SK-N-SH (cell line): Measurements from ENCODE around the gene PLEK2. TPM values are rescaled to one million over a fixed set of nuclear protein-coding genes. Genes with fewer than 3 reads are reported as not detected.

Experiments
- CTCF ChIA-PET: fragments of 300-600, 350-600 bp; formaldehyde crosslinking; extraction: SDS; loops from one replicate; lab custom pipeline; 2021; lab: Yijun Ruan, JAX
- POLR2A ChIA-PET: fragments of 350-600 bp; sonication (Branson Sonifier 250); formaldehyde crosslinking; extraction: SDS; loops from one replicate; lab custom pipeline; 2020; ENCODE audit warnings: antibody characterized with exemption, inconsistent platforms; lab: Yijun Ruan, JAX
- DNase-seq: peaks from one replicate; pipeline ENCODE4 v3.0.0; 2012
- H2AFZ ChIP-seq: fragments of 200-600 bp; sonication (generic); 2 replicates; pipeline ENCODE4 v1.8.1; 2016; ENCODE audit warnings: antibody characterized with exemption, mild to moderate bottlenecking, low read depth
- H3F3A ChIP-seq: fragments of 200-600 bp; sonication (generic); replicated peaks from 2 replicates; pipeline ENCODE3; 2016; ENCODE audit warnings: antibody characterized with exemption, mild to moderate bottlenecking; ENCODE audit not compliant: insufficient read depth
- H3K27ac ChIP-seq, 2 experiments: fragments of 200-500 bp in 1 of 2; fragments of 200-600 bp in 1 of 2; sonication (Bioruptor generic) in 1 of 2; sonication (generic), shearing (Covaris generic) in 1 of 2; 2 replicates each; pipeline versions ENCODE4 v1.5.1 to v1.6.1; 2014 to 2016; ENCODE audit warnings: low read depth in 2 of 2, inconsistent platforms in 1 of 2, low read length in 1 of 2, mild to moderate bottlenecking in 1 of 2, mixed read lengths in 1 of 2
- H3K27me3 ChIP-seq: fragments of 200-600 bp; sonication (generic), shearing (Covaris generic); 2 replicates; pipeline ENCODE4 v1.6.1; 2016; ENCODE audit warnings: mixed run types; ENCODE audit not compliant: insufficient read depth
- H3K36me3 ChIP-seq, 2 experiments: fragments of 200-500 bp in 1 of 2; fragments of 200-600 bp in 1 of 2; sonication (Bioruptor generic) in 1 of 2; sonication (generic) in 1 of 2; replicated peaks in 1 of 2; 2 replicates each; pipeline versions ENCODE3 to v1.5.1; 2014 to 2016; ENCODE audit warnings: low read length in 1 of 2, mild to moderate bottlenecking in 1 of 2; ENCODE audit not compliant: insufficient read depth in 2 of 2, control insufficient read depth in 1 of 2
- H3K4me1 ChIP-seq, 2 experiments: fragments of 200-500 bp in 1 of 2; fragments of 200-600 bp in 1 of 2; sonication (Bioruptor generic) in 1 of 2; sonication (generic), shearing (Covaris generic) in 1 of 2; 2 replicates each; pipeline versions ENCODE4 v1.5.1 to v1.6.1; 2014 to 2016; ENCODE audit warnings: low read depth in 1 of 2, low read length in 1 of 2, mixed run types in 1 of 2; ENCODE audit not compliant: insufficient read depth in 2 of 2, control insufficient read depth in 1 of 2
- H3K4me2 ChIP-seq: fragments of 200-600 bp; sonication (generic), shearing (Covaris generic); 2 replicates; pipeline ENCODE4 v1.6.1; 2017; ENCODE audit warnings: mixed run types
- H3K4me3 ChIP-seq, 2 experiments: fragments of 200-500 bp in 1 of 2; fragments of 200-600 bp in 1 of 2; sonication (Bioruptor generic) in 1 of 2; sonication (generic), shearing (Covaris generic) in 1 of 2; 2 replicates each; pipeline versions ENCODE4 v1.5.1 to v1.8.1; 2014 to 2016; ENCODE audit warnings: low read depth in 2 of 2, inconsistent platforms in 1 of 2, low read length in 1 of 2, mild to moderate bottlenecking in 1 of 2, mixed read lengths in 1 of 2, moderate library complexity in 1 of 2
- H3K79me2 ChIP-seq: fragments of 200-600 bp; sonication (generic); 2 replicates; pipeline ENCODE4 v1.8.1; 2017; ENCODE audit warnings: mild to moderate bottlenecking; ENCODE audit not compliant: insufficient read depth
- H3K9ac ChIP-seq: fragments of 200-600 bp; sonication (generic); 2 replicates; pipeline ENCODE4 v1.6.1; 2017; ENCODE audit warnings: mixed run types
- H3K9me2 ChIP-seq: fragments of 200-600 bp; sonication (generic); 2 replicates; pipeline ENCODE4 v1.6.1; 2017; ENCODE audit warnings: mixed run types
- H3K9me3 ChIP-seq: fragments of 200-600 bp; sonication (generic); 2 replicates; pipeline ENCODE4 v1.6.1; 2017; ENCODE audit warnings: mixed run types, mild to moderate bottlenecking, moderate library complexity
- H4K20me1 ChIP-seq: fragments of 200-600 bp; sonication (generic); 2 replicates; pipeline ENCODE4 v1.6.1; 2017; ENCODE audit warnings: mild to moderate bottlenecking, mixed run types; ENCODE audit not compliant: insufficient read depth
- EZH2phosphoT487 ChIP-seq: fragments of 200-600 bp; sonication (generic); IDR thresholded peaks from 2 replicates; pipeline ENCODE4 v1.6.1; 2017; ENCODE audit warnings: low read depth, mixed run types, mild to moderate bottlenecking, antibody characterized with exemption, moderate library complexity, borderline replicate concordance
- FOSL2 ChIP-seq: IDR thresholded peaks from 2 replicates; pipeline ENCODE4 v1.4.0; 2012; ENCODE audit warnings: low read depth, mild to moderate bottlenecking, moderate library complexity, borderline replicate concordance
- FOXJ3 ChIP-seq: sonication (generic); formaldehyde crosslinking; IDR thresholded peaks from 2 replicates; pipeline ENCODE4 v1.5.1; 2020; ENCODE audit warnings: mild to moderate bottlenecking, missing genetic modification reagents
- IRF3 ChIP-seq: fragments of 150-350 bp; IDR thresholded peaks from 2 replicates; pipeline ENCODE4 v1.6.1; 2016; ENCODE audit warnings: mild to moderate bottlenecking, low read depth, low read length
- JUND ChIP-seq: IDR thresholded peaks from 2 replicates; pipeline ENCODE4 v1.4.0; 2012
- MAX ChIP-seq: IDR thresholded peaks from 2 replicates; pipeline ENCODE4 v1.4.0; 2012; ENCODE audit warnings: low read depth
- MEF2A ChIP-seq: IDR thresholded peaks from 2 replicates; pipeline ENCODE4 v1.4.0; 2012; ENCODE audit warnings: low read depth, borderline replicate concordance
- POLR2AphosphoS5 ChIP-seq: IDR thresholded peaks from 2 replicates; pipeline ENCODE4 v1.6.1; 2012; ENCODE audit warnings: low read depth, low read length
- RAD21 ChIP-seq: IDR thresholded peaks from 2 replicates; pipeline ENCODE4 v1.6.1; 2012; ENCODE audit warnings: mild to moderate bottlenecking, low read length
- RXRA ChIP-seq: IDR thresholded peaks from 2 replicates; pipeline ENCODE4 v1.4.0; 2012; ENCODE audit warnings: low read depth, mild to moderate bottlenecking, borderline replicate concordance
- SIN3A ChIP-seq: IDR thresholded peaks from 2 replicates; pipeline ENCODE4 v1.6.1; 2012; ENCODE audit warnings: low read depth, mild to moderate bottlenecking, low read length, moderate library complexity, borderline replicate concordance
- SMC3 ChIP-seq: IDR thresholded peaks from 2 replicates; pipeline ENCODE4 v1.6.1; 2012; ENCODE audit warnings: low read depth, low read length, improper control_type of control experiment
- TAF1 ChIP-seq: IDR thresholded peaks from 2 replicates; pipeline ENCODE4 v1.6.1; 2012; ENCODE audit warnings: low read depth, mild to moderate bottlenecking, low read length, moderate library complexity, borderline replicate concordance
- TEAD4 ChIP-seq: IDR thresholded peaks from 2 replicates; pipeline ENCODE4 v1.4.0; 2012; ENCODE audit warnings: mild to moderate bottlenecking, borderline replicate concordance; ENCODE audit not compliant: insufficient read depth
- YY1 ChIP-seq: IDR thresholded peaks from 2 replicates; pipeline ENCODE4 v1.4.0; 2012; ENCODE audit warnings: low read depth, mild to moderate bottlenecking
- WGBS: methylation state at CpG from one replicate; pipeline ENCODE4 v1.1.6; 2017; ENCODE audit warnings: low lambda C conversion rate; 5-methylcytosine and 5-hydroxymethylcytosine counted together
- polyA plus RNA-seq, 3 experiments: library from polyadenylated mRNA; depleted of rRNA; stranded (reverse); fragments of >200 nt; gene quantifications; 2 replicates each; pipeline ENCODE4 v1.2.3, GENCODE V29; 2012
- TF ChIP-seq, protein P1 (sequence below): IDR thresholded peaks from 2 replicates; pipeline ENCODE4; 2012
- TF ChIP-seq, protein P2 (sequence below): fragments of 150-350 bp; IDR thresholded peaks from 2 replicates; pipeline ENCODE4 v1.6.1; 2017; ENCODE audit warnings: antibody characterized with exemption, low read length, low read depth, borderline replicate concordance
- TF ChIP-seq, protein P3 (sequence below): IDR thresholded peaks from 2 replicates; pipeline ENCODE4 v1.6.1; 2012; ENCODE audit warnings: mild to moderate bottlenecking, low read depth, low read length, moderate library complexity
- TF ChIP-seq, protein P4 (sequence below): IDR thresholded peaks from 2 replicates; pipeline ENCODE4 v1.4.0; 2012; ENCODE audit warnings: low read depth, borderline replicate concordance

Gene PLEK2
- polyA plus RNA-seq, 1 of the 3 experiments (the other 2 are of a cell fraction) = 0.56 TPM

- H3K27ac ChIP-seq = no peak overlapping the region
- H2AFZ ChIP-seq = no peak overlapping the region
- ChIA-PET POLR2A (no interaction called here), CTCF (interaction anchor here (0.8 to 5.3 kb wide), 7 partner anchors 8 to 268 kb away, joined by 3 to 36 read pairs (median 4); no protein-coding TSS in a partner anchor)
- H3K9ac ChIP-seq = no peak overlapping the region
- no peaks in the 10 kb centered on the region for H3K36me3 ChIP-seq
- H3K9me3 ChIP-seq = no peaks in the 10 kb centered on the region
- H3K9me2 ChIP-seq = no peaks in the 10 kb centered on the region
- TF ChIP-seq MEF2A (no peak), SIN3A (no peak), TEAD4 (no peak), TAF1 (no peak), JUND (no peak), FOSL2 (no peak), RAD21 (no peak), EZH2phosphoT487 (no peak), POLR2AphosphoS5 (no peak), FOXJ3 (CRISPR knock-in tag) (no peak), IRF3 (no peak), SMC3 (no peak), MAX (no peak), RXRA (no peak), YY1 (no peak)
- TF ChIP-seq, protein P1, sequence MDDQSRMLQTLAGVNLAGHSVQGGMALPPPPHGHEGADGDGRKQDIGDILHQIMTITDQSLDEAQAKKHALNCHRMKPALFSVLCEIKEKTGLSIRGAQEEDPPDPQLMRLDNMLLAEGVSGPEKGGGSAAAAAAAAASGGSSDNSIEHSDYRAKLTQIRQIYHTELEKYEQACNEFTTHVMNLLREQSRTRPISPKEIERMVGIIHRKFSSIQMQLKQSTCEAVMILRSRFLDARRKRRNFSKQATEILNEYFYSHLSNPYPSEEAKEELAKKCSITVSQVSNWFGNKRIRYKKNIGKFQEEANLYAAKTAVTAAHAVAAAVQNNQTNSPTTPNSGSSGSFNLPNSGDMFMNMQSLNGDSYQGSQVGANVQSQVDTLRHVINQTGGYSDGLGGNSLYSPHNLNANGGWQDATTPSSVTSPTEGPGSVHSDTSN = no peak
- TF ChIP-seq, protein P2, sequence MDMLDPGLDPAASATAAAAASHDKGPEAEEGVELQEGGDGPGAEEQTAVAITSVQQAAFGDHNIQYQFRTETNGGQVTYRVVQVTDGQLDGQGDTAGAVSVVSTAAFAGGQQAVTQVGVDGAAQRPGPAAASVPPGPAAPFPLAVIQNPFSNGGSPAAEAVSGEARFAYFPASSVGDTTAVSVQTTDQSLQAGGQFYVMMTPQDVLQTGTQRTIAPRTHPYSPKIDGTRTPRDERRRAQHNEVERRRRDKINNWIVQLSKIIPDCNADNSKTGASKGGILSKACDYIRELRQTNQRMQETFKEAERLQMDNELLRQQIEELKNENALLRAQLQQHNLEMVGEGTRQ = no peak
- TF ChIP-seq, protein P3, sequence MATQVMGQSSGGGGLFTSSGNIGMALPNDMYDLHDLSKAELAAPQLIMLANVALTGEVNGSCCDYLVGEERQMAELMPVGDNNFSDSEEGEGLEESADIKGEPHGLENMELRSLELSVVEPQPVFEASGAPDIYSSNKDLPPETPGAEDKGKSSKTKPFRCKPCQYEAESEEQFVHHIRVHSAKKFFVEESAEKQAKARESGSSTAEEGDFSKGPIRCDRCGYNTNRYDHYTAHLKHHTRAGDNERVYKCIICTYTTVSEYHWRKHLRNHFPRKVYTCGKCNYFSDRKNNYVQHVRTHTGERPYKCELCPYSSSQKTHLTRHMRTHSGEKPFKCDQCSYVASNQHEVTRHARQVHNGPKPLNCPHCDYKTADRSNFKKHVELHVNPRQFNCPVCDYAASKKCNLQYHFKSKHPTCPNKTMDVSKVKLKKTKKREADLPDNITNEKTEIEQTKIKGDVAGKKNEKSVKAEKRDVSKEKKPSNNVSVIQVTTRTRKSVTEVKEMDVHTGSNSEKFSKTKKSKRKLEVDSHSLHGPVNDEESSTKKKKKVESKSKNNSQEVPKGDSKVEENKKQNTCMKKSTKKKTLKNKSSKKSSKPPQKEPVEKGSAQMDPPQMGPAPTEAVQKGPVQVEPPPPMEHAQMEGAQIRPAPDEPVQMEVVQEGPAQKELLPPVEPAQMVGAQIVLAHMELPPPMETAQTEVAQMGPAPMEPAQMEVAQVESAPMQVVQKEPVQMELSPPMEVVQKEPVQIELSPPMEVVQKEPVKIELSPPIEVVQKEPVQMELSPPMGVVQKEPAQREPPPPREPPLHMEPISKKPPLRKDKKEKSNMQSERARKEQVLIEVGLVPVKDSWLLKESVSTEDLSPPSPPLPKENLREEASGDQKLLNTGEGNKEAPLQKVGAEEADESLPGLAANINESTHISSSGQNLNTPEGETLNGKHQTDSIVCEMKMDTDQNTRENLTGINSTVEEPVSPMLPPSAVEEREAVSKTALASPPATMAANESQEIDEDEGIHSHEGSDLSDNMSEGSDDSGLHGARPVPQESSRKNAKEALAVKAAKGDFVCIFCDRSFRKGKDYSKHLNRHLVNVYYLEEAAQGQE = no peak
- TF ChIP-seq, protein P4, sequence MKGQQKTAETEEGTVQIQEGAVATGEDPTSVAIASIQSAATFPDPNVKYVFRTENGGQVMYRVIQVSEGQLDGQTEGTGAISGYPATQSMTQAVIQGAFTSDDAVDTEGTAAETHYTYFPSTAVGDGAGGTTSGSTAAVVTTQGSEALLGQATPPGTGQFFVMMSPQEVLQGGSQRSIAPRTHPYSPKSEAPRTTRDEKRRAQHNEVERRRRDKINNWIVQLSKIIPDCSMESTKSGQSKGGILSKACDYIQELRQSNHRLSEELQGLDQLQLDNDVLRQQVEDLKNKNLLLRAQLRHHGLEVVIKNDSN = no peak
- H3K4me2 ChIP-seq = no peak overlapping the region
- H3K4me3 ChIP-seq = no peak overlapping the region
- H3K79me2 ChIP-seq = no peaks in the 10 kb centered on the region
- peaks cover 6% of the 10 kb centered on the region for H3K27me3 ChIP-seq
- H4K20me1 ChIP-seq = no peaks in the 10 kb centered on the region
- WGBS = 74% methylated on average over 10 of the region's 10 CpGs
- no peaks in the 10 kb centered on the region for H3F3A ChIP-seq
- no peaks in the 10 kb centered on the region for H3K4me1 ChIP-seq
- DNase-seq = no peak
These were observed 24.3 kb upstream of the PLEK2 start for GRCh38 chr14:67436006-67436866.
